Measurements from ENCODE around the gene STK11IP.
A peak's percentile ranks its signal among the peaks of the same experiment; 100 is the strongest.

Gene STK11IP

GRCh38 chr2:219562049-219563020 lies 35.3 kb upstream of the STK11IP start:
- no peak for DNase-seq

DNA sequence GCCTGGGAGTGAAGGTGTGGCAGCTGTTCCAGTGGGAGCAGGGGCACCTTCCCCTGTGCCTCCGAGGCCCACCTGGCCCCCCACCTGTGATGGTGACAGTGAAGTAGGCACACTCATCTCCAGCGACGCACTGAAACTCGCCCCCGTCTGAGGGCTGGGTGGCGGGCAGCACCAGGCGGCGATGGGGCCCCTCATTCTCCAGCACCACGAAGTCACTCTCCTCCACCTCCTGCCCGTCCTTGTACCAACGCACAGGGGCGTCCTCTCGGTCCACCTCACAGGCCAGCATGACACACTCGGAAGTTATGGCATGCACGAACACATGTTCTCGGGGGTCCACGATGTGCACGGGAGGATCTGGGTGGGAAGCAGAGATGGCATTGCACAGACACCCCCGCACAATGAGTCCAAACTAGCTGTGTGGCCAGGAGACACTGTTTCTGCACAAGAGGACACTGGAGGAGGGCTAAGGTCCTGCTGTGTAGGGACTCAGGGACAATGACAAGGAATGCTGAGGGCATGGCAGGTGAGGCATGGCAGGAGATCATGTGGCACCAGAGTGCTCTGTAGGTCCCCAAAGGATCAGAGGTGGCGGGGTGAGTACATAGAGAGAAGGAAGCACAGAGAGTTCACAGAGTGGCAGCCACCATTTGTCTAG lies 34.3 kb upstream of the STK11IP start:
- no peak for DNase-seq

GRCh38 chr2:219565130-219566080 lies 32.3 kb upstream of the STK11IP start:
- DNase-seq = no peak

GRCh38 chr2:219566640-219567039 lies 31.0 kb upstream of the STK11IP start:
- no peak for DNase-seq

GRCh38 chr2:219567131-219567530 lies 30.5 kb upstream of the STK11IP start:
- no peak for DNase-seq

GRCh38 chr2:219567791-219568361 lies 29.8 kb upstream of the STK11IP start:
- no peak for DNase-seq

DNA sequence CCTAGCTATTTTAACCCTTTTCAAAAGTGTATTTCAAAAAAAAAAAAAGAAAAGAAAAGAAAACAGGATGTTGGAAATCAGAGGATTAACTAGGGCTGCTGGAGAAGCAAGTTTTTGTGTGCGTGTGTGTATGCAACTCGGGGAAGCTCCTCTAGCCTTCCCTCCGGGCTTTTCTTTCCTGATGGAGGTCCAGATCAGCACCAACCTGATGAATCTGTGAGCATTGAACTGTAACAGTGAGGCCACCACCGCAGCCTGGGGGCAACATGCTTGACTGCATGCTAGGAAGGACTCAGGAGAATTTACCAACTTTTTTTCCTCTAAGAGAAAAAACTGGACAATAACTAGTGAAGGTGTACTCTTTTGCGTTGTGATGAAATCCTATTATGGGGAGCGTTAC lies 28.6 kb upstream of the STK11IP start:
- no peak for DNase-seq

GRCh38 chr2:219569635-219570034 lies 28.0 kb upstream of the STK11IP start:
- DNase-seq = no peak

- DNase-seq = no peak
These were observed 27.3 kb upstream of the STK11IP start for GRCh38 chr2:219570194-219570923.

- no peak for DNase-seq
These were observed 26.7 kb upstream of the STK11IP start for GRCh38 chr2:219570924-219571310.

DNA sequence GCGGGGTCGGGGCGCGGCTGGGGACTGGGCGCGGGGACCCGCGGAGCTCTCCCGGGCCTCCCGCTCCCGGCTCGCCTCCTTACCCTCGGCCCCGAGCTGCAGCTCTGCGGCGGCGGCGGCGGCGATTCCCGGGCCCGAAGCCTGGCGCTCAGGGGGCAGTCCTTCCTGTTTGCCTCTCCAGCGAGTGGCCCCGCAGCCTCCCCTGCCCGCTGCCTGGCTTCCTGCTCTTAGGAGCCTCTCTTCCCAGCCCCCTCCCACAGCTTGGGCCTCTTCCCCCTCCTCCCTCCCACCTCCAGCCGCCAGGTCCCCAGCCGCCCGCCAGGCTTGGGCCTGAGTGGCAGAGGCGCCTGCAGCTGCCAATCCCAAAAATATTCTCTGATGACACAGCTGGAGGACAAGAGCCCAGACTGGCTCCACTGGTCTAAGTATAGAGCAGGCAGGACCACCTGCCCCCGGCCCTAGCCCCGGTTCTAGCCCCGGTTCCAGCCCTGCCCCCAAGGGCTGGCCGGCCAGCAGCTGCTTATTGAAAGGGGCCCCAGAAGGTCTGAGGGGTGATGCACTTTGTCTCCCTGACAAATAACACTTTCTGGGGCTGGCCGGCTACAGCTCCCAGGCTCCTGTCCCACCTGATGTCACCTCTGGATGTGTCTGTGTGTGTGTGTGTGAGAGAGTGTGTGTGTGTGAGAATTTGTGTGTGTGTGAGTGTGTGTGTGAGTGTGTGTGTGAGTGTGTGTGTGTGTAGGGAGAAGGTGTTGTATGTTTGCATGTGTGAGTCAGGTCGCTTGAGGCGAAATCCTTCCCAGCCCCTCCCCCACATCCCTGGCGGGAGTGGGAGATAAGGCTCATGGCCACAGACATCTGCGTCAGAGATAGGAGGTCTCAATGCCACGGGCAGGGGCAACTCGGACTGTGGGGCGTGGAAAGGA lies 26.1 kb upstream of the STK11IP start, which contains the start of gene OBSL1:
Gene OBSL1 (minus strand): TSS at position 229 of the 926 bp plus-strand sequence. CDS start 307 bp downstream, outside the sequence.
- peak; percentile 17 for DNase-seq

- DNase-seq = no peak
These were observed 25.2 kb upstream of the STK11IP start, which contains the start of gene INHA for GRCh38 chr2:219572237-219573001. Gene INHA (plus strand): TSS chr2:219572310. CDS start chr2:219572375, 65 bp downstream.

DNA sequence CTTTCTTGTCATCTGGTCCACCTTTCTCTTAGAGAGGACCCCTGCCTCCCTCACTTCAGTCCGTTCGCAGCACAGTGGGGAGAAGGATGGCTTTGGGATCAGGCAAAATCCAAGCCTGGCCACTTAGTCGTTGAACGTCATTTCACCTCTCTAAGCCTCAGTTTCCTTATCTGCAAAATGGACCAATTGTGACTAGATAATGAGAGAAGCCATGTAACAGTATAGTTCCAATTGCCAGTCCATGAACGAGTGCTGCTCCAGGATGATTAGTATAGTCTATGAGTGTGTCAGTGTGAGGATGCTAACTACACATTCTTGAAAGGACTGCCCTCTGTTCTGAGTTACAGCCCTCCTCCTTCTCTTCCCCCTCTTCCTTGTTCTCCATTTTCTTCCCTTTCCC lies 24.5 kb upstream of the STK11IP start:
- no peak for DNase-seq

GRCh38 chr2:219574484-219575311 lies 23.0 kb upstream of the STK11IP start:
- DNase-seq = no peak

DNA sequence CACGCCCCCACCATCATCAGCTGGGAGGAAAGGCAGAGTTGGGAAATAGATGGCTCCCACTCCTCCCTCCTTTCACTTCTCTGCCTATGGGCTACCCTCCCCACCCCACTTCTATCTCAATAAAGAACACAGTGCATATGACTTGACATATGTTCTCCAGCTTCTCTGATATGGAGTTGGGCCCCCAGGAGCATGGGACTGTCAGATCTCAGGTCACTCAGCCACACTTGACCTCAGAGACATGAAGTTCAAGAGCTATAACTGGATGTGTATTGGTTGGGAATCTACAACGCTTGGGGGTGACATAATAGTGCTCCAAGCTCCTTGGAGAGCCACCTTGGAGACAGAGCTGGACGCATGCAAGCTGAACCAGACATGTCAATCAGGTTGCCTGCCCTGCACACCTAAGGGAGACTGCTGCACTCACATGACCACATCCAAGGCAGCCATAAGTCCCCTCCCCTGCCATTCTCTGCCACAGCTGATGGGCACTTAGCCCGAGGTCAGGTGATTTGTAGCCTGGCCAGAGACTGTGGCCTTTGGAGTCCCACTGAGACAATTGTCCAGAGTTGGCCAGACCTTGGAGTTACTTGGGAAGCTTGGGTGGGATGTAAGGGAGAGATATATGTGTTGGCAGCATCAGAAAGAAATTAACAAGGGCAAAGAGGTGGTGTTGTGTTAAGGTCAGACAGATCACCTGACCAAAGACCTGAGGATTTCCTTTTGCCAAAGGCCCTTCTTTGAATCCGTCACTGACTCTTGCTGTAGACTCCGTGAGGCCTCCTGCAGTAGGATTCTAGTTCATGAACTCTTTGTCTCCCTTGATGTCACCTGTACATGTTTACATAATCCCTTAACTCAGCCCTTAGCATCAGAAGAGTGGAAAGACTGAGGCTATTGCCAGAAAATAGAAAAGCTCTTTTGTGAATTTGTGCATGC lies 21.8 kb upstream of the STK11IP start:
- DNase-seq = no peak

DNA sequence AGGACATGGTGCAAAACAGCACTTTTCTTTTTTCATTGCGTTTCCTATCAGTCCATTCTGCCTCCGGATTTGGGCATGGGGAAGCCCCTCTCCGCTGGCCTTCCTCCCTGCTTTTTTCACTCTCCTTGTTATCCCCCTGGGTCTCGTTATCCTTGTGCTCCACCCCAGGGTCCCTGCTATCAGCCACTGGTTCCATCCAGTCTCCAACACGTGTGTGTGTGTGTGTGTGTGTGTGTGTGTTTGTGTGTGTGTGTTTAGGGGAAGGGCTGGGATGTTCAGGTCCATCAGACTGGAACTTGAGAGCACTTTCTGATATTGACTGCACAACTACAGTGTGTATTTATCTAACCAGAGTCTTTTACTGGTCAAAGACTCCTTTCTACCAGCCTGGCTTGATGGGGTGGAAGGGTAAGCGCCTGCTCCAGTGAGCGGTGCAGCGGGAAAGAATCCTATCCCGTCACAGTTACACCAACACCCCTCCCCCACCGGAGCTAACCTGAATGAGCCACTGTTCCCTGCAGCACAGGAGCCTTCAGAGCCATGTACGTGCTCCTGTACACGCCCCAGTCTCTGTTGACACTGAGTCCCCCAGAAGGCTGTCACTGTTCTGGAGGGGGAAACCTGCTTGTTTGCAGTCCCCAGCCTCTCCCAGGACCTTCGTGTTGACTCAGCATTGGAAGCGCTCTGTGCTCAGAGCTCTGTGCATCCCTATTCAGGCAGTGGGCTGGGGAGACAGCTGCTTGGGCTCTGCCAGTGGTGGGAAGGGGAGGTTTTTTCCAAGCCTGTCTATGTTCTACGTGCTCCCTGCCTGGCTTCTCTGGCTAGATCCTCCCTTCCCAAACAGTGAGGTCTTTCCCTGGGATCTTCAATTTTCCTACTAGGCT lies 20.9 kb upstream of the STK11IP start:
- DNase-seq = no peak

All from suppressor macrophage treated with lipopolysaccharide for 4 hours (primary cell).